Renal pelvis (tissue), 12 donors: ENCODE data around the gene PCP2. TPM values are rescaled to one million over a fixed set of nuclear protein-coding genes. Genes with fewer than 3 reads are reported as not detected.

Experiments
- DNase-seq: peaks from one replicate; pipeline ENCODE4 v3.0.0-alpha.2; 2013
- long read RNA-seq, 16 experiments: transcript quantifications; one replicate each; lab custom pipeline, GENCODE V29; 2026
- polyA plus RNA-seq, 3 donors: library from polyadenylated mRNA; unstranded; fragments of 120-200 nt; gene quantifications; one replicate each; pipeline ENCODE4 v1.2.1, GENCODE V29; 2013; ENCODE audit not compliant: insufficient read length in 3 of 3

Gene PCP2
- polyA plus RNA-seq, result 1 to 10 TPM in 2 of 3 donors, under 1 TPM in 1; 0.91 to 2.1 (median 1.0) TPM
- long read RNA-seq, donor 1, result 0 reads
- long read RNA-seq, donor 2, partial matches to known transcripts, result 0 of 1 reads
- long read RNA-seq, donor 2, other reads (novel, unspliced or antisense), result 0 of 1 reads
- long read RNA-seq, donor 3, partial matches to known transcripts, result 7 of 127 reads
- long read RNA-seq, donor 3, other reads (novel, unspliced or antisense), result 120 of 127 reads
- long read RNA-seq, donor 4, result 0 reads
- long read RNA-seq, donor 5, partial matches to known transcripts, result 0 of 73 reads
- long read RNA-seq, donor 5, other reads (novel, unspliced or antisense), result 73 of 73 reads
- long read RNA-seq, donor 6, partial matches to known transcripts, result 10 of 97 reads
- long read RNA-seq, donor 6, other reads (novel, unspliced or antisense), result 87 of 97 reads
- long read RNA-seq, donor 7, result 0 reads
- long read RNA-seq, donor 8, result 0 reads
- long read RNA-seq, donor 9, result 0 reads
- long read RNA-seq, donor 10, partial matches to known transcripts, result 0 of 1 reads
- long read RNA-seq, donor 10, other reads (novel, unspliced or antisense), result 0 of 1 reads
- long read RNA-seq, donor 11, result 0 reads
- long read RNA-seq, donor 12, result 0 reads
- long read RNA-seq, donor 13, result 0 reads
- long read RNA-seq, donor 14, result 0 reads
- long read RNA-seq, donor 15, result 0 reads
- long read RNA-seq, donor 16, partial matches to known transcripts, result 0 of 2 reads
- long read RNA-seq, donor 16, other reads (novel, unspliced or antisense), result 0 of 2 reads

DNA sequence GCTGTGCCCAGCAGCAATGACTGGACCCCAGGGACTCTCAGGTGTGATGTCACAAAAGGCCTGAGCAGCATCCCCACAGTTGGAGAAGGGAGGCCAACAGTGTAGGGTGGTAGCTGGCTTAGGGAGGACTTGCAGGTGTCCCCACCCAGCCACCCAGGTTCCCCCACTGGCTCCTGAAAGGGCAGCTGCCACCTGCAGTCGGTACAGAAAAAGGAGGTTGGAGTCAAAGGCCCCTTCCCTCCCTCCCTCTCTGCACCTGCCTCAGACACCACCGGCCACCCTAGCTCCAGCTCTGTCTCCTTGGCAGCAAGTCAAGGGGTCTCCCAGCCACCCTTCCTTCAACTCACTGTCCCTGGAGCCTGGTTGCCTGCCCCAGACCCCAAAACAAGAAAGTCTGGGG, at the start of gene PCP2:
PCP2 (minus strand) TSS at position 22 of the 400 bp plus-strand sequence. CDS start 262 bp downstream, outside the sequence.
- no peak for DNase-seq

GRCh38 chr19:7682175-7682855, 48.8 kb upstream of the PCP2 start:
- DNase-seq, result peak; percentile 36

- peak; percentile 85 for DNase-seq
Observed at GRCh38 chr19:7681340-7682174, 48.0 kb upstream of the PCP2 start.

GRCh38 chr19:7680606-7681339, 47.3 kb upstream of the PCP2 start, which contains the start of gene TRAPPC5:
TSS of gene TRAPPC5 (plus strand) at chr19:7680833. CDS start at chr19:7682254, 1,421 bp downstream.
- peak; percentile 87 for DNase-seq

- DNase-seq, result no peak
Observed at GRCh38 chr19:7679771-7680605, 46.5 kb upstream of the PCP2 start.

GRCh38 chr19:7678971-7679751, 45.6 kb upstream of the PCP2 start:
- DNase-seq, result peak; percentile 23

- DNase-seq, result no peak
Observed at GRCh38 chr19:7677669-7678311, 44.3 kb upstream of the PCP2 start.

GRCh38 chr19:7676854-7677253, 43.3 kb upstream of the PCP2 start, which contains the start of gene MCEMP1:
TSS of gene MCEMP1 (plus strand) at chr19:7677090. CDS start at chr19:7677121, 31 bp downstream.
- no peak for DNase-seq

DNA sequence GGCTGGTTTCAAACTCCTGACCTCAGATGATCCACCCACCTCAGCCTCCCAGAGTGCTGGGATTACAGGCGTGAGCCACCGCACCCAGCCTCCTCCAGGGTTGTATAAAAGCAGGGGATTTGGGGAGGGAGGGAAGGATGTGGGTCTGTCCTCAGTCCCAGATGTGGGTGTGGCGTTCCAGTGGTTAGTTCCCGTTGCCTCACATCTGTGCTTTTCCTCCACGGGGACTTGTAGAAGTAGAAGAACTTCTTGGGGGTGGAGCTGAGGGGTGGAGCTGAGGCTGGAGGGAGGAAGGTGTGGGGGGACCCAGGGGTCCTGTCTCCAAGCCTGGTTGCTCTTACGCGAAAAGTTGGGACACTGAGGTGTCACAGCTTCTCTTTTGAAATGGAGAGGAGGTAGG, 42.9 kb upstream of the PCP2 start:
- DNase-seq, result no peak

DNA sequence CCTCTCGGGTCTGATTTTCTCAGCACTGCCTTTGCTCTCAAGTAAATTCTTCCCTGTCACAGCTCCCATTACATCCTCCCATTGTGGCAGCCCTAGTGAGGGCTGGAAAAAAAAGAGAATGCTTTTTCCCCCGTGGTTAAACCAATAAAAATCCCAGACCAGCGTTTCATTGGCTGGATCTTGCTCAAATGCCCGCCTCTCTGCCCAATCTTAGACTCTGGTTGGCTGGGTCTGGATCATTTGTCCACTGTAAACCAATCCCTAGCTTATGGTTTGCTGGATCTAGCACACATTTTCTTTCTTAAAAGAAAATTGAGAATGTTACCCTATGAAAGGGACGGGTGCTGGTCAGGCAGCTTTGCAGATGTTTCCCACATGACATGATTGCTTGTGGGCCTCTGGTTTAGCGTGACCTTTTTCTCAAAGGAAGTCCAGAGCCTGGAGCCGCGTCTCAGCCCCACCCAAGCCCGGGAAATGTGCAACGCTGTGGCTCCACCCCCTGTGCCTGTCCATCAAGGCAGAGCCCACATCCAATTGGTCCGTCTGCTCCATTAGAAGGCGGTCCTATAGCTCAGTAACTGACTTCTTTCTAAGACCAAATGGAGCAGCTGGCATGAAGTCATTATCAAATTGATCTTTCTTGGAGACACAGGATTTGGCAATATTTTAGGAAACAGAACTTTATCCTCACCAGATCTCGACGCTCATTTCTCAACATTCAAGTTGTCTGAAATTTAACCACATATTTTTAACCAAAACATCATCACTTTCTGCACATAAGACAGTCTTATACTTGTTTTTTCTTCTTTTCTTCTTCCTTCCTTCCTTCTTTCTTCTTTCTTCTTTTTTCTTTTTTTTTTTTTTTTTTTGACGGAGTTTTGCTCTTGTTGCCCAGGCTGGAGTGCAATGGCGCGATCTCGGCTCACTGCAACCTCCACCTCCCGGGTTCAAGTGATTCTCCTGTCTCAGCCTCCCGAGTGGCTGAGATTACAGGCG, 40.8 kb upstream of the PCP2 start:
- DNase-seq, result no peak

DNA sequence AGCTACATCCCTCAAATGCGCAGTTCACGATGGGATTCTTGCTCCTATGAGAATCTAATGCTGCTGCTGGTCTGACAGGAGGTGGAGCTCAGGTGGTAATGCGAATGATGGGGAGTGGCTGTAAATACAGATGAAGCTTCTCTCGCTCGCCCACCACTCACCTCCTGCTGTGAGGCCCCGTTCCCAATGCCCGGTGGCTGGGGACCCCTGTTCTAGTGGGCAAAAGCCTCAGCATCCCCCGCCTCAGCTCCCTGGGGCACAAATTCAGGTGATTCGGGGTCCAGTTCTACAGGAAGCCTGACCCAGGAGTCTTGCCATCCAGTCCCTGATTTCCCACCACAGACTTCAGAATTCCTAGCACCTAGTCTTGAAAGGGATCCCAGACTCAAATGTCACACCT, 39.0 kb upstream of the PCP2 start:
- no peak for DNase-seq

GRCh38 chr19:7670790-7671189, 37.3 kb upstream of the PCP2 start:
- no peak for DNase-seq

- peak; percentile 27 for DNase-seq
Observed at GRCh38 chr19:7670150-7670783, 36.7 kb upstream of the PCP2 start.

- DNase-seq, result no peak
Observed at GRCh38 chr19:7669641-7670040, 36.1 kb upstream of the PCP2 start.

DNA sequence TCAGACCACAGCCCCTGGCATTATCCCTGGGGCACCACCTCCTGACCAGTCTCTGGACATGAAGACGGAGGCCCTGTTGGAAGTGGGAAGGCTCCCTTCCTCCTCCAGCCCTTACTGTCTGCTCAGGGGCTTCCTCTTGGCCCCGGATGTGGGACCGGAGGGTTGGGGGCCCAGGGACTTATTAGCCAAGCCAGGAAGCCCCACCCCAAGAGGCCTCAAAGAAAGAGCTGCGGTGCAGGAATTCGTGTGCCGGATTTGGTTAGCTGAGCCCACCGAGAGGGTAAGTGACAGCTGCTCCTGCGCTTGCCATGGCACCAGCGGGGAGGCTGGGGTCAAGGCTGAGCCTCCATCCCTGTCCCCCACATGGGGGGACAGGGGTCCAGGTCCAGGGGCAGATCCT, 35.3 kb upstream of the PCP2 start, which contains the start of gene RETN:
RETN (plus strand) TSS at position 208 of the 400 bp plus-strand sequence. CDS start 278 bp downstream, outside the sequence.
- DNase-seq, result no peak

GRCh38 chr19:7665076-7665475, 31.6 kb upstream of the PCP2 start:
- no peak for DNase-seq
